CD4-positive, alpha-beta T cell treated with Interleukin-12 subunit alpha and Interleukin-12 subunit beta, for 1 hour (primary cell): ENCODE measurements around the gene GPC6.

Experiments used
- DNase-seq: peaks from one replicate; pipeline ENCODE4 v3.0.0-alpha.2; 2020

Gene GPC6

DNA sequence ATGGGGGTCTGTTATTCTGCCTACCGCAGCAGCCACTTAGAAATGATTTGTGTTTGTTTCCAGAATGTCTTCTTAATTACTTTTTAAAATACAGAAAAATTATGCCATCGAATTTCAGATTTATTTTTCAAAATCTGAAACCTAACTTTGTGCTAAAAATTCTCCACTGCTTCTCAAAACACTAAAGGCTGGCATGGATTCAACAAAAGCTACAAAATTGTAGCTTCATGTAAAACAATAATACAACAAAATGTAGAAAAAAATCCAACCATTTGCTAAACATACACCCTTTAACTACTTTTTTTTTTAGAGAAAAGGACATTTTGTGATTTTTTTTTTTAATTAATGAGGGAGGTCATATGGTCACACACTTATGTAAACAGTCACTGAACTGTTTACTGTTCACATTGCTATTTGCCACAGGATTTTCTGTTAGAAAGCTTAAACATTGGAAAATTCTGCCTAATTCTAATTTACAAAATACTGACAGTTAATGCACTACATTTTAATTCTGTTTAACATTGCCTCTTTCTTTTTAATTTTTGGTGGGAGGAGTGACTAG, 646.3 kb downstream of the GPC6 start:
- no peak for DNase-seq

DNA sequence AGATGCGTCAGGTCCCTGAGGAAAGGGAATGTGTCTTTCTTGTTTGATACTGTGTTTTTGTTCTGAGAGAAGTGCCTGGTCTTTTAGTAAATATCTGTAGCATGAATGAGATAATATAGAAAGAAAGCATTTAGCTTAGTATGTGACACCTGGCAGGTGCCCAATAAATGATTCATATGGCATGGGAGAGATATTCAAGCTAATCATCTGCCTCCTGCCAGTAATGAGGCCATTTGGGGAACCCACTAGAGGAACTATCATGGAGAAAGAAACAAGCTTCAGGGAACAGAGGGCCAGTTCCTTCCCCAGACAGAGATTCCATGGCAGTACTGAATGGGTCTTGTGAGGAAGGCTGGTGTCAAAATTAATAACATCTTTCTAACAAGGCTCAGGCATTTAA, 648.9 kb downstream of the GPC6 start:
- DNase-seq = no peak

DNA sequence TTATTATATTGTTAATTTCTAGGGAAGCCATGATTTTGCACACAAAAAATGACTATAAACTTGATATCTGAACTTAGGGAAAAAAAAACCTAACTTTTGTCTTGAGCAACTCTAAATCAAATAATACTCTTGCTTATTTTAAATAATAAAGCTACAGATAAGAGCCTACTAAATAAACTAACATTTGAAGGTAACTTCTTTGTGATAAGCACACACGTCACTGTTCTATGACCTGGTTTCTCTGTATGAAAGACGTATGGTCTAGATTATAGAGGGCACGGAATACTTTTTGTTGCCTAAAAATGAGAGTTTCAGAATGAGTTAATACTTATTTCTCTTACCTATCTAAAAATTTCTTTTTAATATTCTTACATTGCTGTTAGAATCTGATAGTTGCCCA, 649.6 kb downstream of the GPC6 start:
- no peak for DNase-seq

DNA sequence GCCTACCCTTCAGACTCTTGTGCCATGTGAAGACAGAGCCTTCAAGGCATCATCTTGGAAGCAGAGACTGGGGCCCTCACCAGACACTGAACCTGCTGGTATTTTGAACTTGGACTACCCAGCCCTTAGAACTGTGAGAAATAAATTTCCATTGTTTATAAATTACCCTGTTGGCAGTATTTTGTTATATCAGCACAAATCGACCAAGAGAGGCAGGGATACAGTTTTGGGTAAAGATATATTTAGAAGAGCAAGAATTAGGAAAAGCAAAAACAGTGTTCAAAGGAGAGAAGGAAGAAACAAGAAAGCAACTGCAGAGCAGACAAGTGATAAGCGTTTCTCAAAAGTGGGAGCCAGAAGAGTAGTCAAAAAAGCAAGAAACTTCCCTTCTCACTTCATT, 652.1 kb downstream of the GPC6 start:
- DNase-seq = no peak

DNA sequence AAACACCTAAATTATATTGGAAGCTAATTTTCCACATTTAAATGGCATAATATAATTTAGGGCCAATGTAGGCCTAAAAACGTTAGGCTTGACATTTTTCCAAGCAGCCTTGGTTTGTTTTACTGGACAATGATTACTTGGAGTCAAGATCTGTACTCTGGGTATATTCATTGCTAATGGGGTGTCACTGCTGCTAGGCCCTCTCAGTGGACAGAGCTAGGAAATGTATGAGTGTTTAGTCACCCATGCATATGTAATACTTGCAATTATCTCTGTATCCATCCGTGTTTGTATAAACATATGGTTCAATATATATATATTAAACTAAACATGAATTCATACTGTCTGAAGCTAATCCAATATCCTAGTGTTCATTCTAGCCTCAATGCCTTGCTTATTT, 654.8 kb downstream of the GPC6 start:
- no peak for DNase-seq

DNA sequence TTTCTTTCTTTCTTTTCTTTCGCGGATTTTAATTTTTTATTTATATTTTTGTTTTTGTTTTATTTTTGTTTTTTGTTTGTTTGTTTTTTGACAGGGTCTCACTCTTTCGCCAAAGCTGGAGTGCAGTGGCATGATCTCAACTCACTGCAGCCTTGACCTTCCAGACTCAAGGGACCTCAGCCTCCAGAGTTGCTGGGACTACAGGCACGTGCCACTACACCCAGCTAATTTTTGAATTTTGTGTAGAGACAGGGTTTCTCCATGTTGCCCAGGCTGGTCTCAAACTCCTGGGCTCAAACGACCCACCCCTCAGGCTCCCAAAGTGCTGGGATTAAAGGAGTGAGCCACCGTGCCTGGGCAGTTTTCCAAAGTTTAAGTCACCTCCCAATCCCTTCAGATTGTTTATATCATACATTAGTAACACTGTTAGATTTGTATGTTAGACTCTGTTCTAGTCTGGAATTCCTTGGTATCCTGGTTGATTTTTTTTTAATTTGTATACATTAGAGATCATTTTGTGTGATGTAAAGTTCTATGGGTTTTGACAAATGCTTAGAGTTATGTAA, 655.6 kb downstream of the GPC6 start:
- DNase-seq = no peak

DNA sequence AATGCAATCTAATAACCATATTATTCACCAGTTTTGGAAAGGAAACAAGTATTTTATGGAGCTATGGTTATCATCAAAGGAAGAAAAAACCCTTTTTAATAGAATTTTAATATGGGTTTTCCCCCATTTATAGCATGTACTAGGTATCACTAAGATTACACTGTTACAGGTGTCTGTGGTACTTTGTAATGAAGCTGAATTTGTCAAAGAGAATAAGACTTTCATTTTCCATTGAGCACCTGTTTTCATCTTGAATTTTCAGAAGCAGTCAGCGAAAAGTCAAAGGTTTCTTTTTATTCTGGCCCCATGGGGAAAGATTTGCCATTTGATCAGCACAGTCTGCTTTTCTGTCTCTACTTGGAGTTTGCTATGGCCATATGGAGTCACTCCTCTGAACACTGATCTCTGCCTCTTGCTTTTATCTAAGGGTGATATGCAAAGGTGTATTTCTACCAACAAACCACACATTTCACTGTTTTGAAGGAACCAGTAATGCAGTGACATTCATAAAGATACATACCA, 662.9 kb downstream of the GPC6 start:
- no peak for DNase-seq

DNA sequence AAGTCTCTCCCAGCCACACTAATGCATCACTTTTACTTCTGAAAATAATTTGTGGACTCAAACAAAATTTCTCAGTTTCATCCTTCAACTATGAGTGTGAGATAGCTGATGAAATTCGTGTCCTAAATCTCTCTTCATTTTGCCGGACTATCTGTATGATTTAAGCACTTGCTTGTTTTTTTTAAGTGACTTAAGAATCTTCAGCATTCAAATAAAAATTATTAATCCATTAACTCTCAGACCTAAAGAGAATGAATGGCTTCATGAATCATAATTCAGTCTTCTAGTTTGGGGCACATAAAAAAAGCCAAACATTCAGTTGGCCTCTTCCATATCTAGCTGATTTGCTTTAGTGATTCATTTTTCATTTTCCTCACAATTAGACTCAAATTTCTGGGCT, 673.4 kb downstream of the GPC6 start:
- no peak for DNase-seq

DNA sequence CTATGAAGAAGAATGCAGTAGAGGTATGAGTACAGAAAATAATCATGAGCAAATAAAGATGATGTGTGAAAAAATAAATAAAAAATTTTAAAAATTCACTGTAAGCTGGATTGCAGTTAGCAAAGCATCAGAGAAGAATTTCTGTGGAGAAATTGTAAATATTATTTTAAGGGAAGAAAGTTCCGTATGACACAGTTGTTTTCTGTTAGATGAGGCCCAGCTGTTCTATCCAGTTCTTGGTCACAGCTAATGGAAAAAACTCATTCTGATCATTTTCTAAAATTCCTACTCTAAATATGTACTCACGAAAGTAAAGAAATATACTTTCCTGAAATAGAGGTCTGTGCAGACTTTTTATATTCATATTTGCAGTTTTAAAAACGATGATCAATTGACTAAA, 674.1 kb downstream of the GPC6 start:
- no peak for DNase-seq

DNA sequence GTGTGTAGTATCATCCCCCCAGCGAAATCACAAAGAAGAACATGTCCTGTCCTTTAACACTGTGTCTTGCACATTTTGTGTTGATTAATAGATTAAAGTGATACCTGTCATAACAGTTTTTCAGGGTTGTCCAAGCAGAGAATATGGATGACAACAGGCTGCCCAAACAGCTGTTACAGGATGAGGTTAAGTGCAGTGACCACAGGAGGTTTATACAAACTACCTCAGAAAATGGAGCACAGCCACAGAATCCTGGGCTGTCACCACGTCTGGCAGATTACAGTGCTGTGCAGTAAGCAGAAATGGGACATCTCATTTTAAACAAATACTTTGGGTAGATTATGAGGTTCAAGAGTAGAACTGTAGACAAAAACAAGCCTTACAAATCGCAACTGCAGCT, 677.3 kb downstream of the GPC6 start:
- DNase-seq = no peak

DNA sequence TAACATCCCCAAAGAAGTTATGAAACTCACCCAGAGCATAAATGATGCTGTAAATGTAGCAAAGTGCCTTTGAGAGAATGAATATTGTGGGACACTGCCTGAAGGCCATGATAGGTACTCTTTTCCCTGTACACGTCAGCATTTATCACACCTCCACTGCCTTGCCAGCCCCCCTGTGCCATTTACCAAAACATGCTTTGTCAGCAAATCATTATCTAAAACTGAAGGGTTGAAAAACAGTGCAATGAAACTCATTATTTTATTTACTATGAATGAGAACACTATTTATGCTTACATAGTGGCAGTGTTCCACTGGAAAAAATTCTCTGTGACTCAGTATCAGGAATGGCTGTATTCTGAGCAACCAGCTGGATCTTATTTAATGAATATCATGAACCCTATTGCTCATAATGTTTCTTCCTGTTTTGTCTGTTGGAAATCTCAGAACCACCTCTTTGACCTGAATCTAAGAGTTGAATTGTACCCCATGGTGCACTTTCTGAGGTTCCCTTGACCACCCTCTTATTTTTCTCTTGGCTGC, 688.7 kb downstream of the GPC6 start:
- no peak for DNase-seq

DNA sequence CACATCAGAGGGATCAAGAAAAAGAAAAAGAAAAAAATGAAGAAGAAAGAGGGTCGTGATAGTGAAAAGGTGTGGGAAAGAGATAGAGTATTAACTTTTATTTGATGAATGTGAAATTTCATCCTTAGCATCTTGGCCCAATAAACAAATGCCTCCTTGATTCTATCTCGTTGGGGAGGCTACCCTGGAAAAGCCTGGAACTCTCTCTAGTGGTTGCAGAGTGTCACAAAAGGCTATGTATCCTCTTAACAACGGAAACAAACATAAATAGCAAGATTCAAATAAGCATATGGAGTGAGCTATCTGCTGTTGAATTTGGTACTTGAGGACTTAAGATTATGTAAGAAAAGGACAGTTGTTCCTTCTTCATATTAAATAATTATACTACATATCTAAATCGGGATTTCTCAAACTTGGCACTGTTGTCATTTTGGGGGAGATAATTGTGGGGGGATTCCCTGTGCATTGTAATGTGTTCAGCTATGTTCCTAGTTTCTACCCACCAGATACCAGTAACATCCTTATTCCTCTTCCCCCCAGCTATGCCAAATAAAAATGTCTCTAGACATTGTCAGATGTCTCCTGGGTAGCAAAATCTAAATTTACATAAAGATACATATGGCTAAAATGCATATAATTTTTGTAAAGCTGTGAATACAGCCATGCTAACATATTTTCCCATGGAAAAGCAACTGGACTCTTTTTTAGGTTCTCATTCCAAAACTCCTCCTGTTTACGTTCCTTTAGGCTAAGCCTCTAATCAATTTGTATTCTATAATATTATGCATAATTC, 695.7 kb downstream of the GPC6 start:
- DNase-seq = no peak

DNA sequence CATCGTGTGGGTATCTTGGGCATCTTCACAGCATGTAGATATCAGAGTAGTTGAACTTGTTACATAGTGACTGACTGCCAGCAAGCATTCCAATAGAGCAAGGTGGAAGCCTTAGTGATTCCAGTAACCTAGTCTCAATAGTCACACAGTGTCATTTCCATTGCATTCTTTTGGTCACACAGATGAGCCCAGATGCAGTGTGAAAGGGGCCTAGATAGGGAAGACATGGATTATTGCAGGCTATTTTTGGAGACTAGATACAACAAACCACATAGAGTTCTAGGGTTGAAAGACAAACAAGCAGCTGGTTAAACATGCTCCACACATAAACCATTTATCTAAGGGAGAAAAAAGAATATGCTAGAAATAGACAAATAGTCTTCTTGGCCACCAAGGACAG, 699.4 kb downstream of the GPC6 start:
- no peak for DNase-seq

DNA sequence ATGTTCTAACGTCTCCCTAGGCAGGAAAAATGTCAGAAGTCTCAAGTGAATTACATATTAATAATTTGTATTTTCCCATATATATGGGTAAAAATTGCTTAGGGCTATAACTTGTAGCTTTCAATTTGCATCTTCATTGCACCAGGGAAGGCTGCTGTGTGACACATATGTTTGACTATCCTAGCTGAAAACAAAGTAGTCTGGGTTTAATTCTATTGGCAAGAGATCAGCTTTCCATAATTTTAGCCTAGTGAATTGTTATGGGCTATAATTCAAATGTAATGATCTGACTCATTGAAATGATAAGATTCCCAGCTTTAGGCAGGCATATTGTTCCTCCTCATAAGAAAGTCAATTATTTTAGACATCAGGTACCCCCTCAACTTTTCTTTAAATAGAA, 699.8 kb downstream of the GPC6 start:
- no peak for DNase-seq

DNA sequence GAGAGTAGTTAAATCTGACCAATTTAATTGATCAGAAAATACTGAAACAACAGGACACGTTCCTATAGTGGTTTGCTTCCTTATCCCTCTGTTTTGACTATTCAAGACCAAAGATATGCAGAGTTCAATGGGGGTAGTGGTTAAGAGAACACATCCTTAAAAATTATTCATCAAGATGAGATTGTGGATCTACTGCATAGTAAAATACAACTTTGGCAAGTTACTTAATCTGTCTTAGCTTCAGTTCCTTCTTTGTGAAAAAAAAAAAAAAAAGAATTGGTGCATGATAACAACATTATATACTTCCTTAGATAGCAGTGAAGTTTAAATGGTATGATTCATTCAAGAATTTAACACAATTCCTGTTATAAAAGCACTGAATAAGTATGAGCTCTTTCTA, 700.8 kb downstream of the GPC6 start:
- DNase-seq = no peak

DNA sequence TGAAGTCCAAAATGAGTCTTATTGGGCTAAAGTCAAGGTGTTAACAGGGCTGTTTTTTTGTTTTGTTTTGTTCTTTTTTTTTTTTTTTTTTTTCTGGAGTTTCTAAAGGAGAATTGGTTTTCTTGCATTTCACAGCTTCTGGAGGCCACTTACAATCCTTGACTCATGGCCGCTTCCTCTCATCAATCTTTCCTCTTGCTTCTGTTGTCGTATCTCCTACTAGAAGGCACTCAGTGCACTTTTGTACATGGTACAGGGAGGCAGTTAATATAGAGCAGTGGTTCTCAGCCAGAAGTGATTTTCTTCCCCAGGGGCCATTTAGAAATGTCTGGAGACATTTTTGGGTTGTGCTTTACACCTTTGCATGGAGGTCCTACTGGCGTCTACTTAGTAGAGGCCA, 706.3 kb downstream of the GPC6 start:
- no peak for DNase-seq

DNA sequence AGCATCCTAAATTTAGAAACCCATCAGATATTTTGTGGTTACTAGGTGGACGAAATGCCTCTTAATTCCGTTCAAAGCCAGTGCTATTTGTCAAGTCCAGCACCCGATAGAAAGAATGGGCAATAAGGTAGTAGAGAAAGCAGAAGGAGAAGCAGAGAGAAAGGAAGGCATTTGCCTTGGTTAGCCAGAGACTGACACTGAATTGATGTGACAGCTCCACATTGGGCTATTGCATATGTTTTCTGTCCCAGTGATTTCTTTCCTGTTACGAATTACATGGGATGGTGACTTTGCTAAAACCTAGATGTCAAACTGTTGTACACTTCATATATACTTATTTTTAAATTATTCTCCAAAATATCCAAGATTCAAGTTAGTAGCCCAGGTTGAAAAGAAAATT, 710.3 kb downstream of the GPC6 start:
- DNase-seq = no peak

DNA sequence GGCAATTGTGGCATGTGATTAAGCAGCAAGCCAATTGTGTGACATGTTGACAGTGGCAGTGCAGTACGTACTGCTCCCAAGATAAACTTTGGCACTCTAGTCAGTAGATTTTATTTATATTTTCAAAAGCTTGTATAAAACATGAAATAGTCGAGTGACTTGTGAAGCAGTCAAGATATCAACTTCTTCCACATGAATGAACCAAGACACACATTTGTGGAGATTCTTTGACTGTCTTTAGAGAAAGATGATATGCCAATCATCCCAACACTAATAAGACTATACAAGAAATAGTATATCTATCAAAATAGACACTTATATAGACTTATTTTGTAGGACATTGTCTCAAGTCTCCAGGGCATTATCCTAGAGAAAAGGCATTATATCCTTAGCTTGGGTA, 714.8 kb downstream of the GPC6 start:
- no peak for DNase-seq

DNA sequence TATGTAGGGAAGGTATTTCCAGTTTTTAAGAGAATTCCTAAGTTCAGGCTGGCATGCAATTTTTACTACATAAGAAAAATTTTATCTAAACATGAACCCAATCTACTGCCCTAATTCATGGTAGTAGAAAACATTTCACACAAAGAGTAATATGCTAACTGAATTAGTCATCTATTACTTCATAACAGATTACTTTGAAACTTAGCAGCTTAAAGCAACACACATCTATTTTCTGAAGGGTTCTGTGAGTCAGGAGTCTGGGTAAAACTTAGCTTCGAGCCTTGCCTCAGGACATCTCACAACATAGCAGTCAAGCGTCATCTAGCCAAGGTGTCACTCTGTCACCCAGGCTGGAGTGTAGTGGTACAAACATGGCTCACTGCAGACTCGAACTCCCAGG, 715.4 kb downstream of the GPC6 start:
- no peak for DNase-seq

DNA sequence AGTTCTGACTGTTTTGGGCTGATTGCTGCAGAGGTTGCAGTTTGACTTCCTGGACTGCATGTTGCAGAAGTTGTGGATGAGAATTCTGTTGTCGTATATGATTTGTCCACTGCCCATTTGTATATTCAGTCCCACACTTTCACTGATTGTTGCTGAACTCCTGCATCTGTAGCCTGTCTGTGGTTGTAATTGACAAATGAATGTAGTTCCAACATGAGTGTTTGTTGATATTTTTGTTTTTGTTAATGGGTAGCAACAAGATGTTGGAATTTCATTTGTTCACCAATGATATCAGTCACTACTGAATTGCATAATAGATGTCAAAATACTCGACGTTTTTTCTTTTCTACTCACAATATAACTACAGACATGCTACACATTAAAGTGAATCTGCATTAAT, 719.0 kb downstream of the GPC6 start:
- no peak for DNase-seq

DNA sequence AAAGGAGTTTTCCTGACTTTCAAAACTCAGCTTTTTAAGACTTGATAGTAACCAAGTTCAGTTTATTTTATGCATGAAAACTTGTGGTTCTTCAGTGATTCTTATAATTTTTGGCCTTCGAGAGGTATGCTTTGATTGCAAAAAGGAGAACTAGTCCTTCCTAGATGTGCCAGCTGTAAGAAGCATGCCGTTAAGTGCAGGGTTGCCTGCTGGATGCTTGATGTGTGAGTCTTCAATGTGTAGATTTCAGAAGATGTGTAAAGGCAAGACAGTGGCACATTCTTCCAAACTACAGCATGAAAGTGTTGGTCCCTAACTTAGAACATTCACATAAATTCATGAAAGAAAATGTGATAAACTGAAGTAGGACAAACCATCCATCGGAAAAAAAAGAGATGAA, 720.4 kb downstream of the GPC6 start:
- DNase-seq = no peak

DNA sequence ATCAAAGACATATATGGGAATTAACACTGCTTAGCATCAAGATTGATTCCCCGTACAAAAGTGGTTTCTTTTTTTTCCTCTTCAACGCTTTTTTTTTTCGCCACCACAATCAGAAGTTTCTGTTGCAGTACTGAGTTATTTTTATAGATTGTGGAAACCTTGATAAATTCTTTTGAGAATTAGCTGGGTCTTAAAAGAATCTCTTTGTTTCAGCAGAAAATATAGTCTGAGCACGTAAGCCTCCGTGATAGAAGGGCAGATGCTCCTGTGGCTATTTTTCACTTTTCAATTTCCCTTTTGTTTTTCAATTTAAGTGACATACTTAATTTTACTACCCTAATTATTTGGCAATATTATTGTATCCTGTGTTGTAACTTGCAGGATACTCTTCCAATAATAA, 721.0 kb downstream of the GPC6 start:
- DNase-seq = no peak

DNA sequence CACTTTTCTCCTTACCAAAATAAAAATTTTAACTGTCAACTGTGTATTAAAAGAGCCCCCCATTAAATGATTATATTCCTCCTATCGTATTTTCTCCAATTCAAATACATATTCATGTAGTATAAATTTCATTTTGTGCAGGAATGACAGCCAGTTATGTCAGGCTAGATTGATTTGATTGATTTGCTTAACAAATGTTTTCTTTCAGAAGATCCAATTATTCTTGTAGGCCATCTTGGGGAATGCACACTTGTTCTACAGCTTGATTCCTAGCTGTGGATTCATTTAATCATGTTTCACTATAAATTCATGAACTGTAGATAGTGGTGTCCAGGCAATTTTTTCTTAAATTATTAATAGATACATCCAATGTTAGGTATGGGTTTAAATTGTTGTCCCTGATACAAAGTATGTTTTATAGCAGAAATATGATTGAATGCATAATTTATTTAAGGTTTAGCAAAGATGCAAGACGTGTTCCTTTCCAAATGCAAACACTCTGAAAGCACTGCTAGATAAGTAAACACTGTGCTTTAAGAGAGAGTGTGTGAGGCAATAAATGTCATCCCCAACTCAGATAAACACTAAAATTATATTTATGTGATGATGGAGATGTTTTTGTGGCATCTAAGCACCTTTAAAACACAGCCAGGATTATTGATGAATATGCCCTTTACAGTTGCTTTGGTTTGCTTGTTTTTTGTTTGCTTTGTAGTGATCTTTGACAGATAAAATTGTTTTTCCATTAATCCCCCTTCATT, 721.7 kb downstream of the GPC6 start:
- DNase-seq = no peak

DNA sequence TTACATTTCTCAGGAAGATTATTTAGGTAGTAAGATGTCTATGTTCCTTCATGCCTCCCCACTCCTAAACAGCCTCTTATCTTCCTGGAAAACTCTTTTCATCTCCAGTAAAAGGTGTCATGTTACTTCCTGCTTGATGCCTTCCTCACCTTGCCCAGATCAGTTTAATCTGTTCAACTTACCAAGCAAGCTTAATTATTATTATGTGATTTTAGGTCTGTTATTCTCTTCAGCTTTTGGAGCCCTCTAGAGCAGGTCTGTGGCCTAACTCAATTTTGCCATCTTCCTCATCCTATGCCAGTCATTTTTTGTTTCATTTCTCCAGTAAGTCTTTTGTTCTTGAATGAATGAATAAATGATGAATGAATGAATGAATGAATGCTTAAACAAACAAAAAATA, 724.5 kb downstream of the GPC6 start:
- no peak for DNase-seq
